Astrocyte of the cerebellum (primary cell): ENCODE data around the gene IFNA13.

Experiments
- DNase-seq: peaks from one replicate; pipeline ENCODE4 v3.0.0-alpha.2; 2011; ENCODE audit warnings: low read depth
- H3K4me3 ChIP-seq: 2 replicates; pipeline ENCODE4 v1.5.1; 2011; ENCODE audit warnings: mild to moderate bottlenecking, low read depth, low read length, moderate library complexity
- CTCF ChIP-seq: IDR thresholded peaks from 2 replicates; pipeline ENCODE4 v1.5.1; 2012; ENCODE audit warnings: low read length, low read depth, moderate library complexity, mild to moderate bottlenecking; ENCODE audit errors: missing control alignments
- in situ Hi-C: cut with HindIII; loops from 2 replicates; pipeline ENCODE4 v1.10.0; 2017; ENCODE audit warnings: low sequenced_read_pairs

IFNA13 gene

GRCh38 chr9:21357479-21358460 is 10.1 kb downstream of the IFNA13 start:
- no peak for TF ChIP-seq CTCF
- in situ Hi-C loops: no loop called here
- no peak for DNase-seq
- H3K4me3 ChIP-seq: no peak overlapping the region

GRCh38 chr9:21350787-21351186 is 17.1 kb downstream of the IFNA13 start, which contains the start of gene IFNA6:
TSS of gene IFNA6 (minus strand) at chr9:21350887. CDS start at chr9:21350887, 0 bp downstream.
- DNase-seq: no peak
- no peak for TF ChIP-seq CTCF
- H3K4me3 ChIP-seq: no peak within 1 kb of the TSS
- in situ Hi-C loops: no loop called here

GRCh38 chr9:21348430-21348970 is 19.4 kb downstream of the IFNA13 start:
- DNase-seq: no peak
- in situ Hi-C loops: loop anchor here (25.0 kb wide), 1 partner anchor 464 kb away; the partner anchor contains the start of gene MTAP
- TF ChIP-seq CTCF: no peak
- no peak overlapping the region for H3K4me3 ChIP-seq

- no peak for TF ChIP-seq CTCF
- no peak for DNase-seq
- no peak overlapping the region for H3K4me3 ChIP-seq
- in situ Hi-C loops: loop anchor here (25.0 kb wide), 1 partner anchor 472 kb away; the partner anchor contains the start of gene MTAP
Observed at GRCh38 chr9:21340735-21341134, 27.1 kb downstream of the IFNA13 start.

GRCh38 chr9:21336457-21336856 is 31.4 kb downstream of the IFNA13 start:
- in situ Hi-C loops: loop anchor here (25.0 kb wide), 1 partner anchor 476 kb away; the partner anchor contains the start of gene MTAP
- no peak for DNase-seq
- no peak for TF ChIP-seq CTCF
- H3K4me3 ChIP-seq: no peak overlapping the region
